GM19463 (cell line): ENCODE data around the gene PPARGC1A.

Source experiments
- ATAC-seq: cut with Tn5 transposase; IDR thresholded peaks from one replicate; pipeline ENCODE4 v1.9.1; 2021; ENCODE audit warnings: mild to moderate bottlenecking, moderate library complexity; ENCODE audit not compliant: unreplicated experiment

PPARGC1A gene

GRCh38 chr4:23844961-23845360 is 44.9 kb downstream of the PPARGC1A start:
- no peak for ATAC-seq

GRCh38 chr4:23839279-23839678 is 50.6 kb downstream of the PPARGC1A start:
- no peak for ATAC-seq

GRCh38 chr4:23838607-23839006 is 51.2 kb downstream of the PPARGC1A start:
- no peak for ATAC-seq

DNA sequence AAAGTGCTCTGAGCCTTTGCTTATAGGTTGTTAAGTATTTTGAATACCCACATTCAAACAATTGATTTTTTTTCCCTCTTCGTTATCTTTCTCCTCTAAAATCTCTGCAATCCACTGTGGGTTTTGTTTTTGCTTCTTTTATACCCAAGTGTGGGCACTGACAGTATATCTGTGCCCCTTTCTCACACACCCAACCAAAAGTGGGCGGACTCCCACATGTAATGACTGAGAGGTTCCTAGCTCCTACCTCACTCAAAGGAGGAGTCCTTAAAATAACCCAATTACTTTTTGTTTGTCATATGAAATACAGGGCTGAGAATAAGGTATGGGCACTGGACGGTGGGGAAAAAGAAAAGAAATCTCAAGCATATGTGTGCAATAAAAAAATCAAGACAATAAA is 51.7 kb downstream of the PPARGC1A start:
- ATAC-seq, result no peak

GRCh38 chr4:23837371-23837770 is 52.5 kb downstream of the PPARGC1A start:
- no peak for ATAC-seq

- no peak for ATAC-seq
Measured at GRCh38 chr4:23835774-23836478, 53.9 kb downstream of the PPARGC1A start.

- ATAC-seq, result no peak
Measured at GRCh38 chr4:23828779-23829178, 61.1 kb downstream of the PPARGC1A start.

GRCh38 chr4:23828020-23828715 is 61.7 kb downstream of the PPARGC1A start:
- ATAC-seq, result no peak

DNA sequence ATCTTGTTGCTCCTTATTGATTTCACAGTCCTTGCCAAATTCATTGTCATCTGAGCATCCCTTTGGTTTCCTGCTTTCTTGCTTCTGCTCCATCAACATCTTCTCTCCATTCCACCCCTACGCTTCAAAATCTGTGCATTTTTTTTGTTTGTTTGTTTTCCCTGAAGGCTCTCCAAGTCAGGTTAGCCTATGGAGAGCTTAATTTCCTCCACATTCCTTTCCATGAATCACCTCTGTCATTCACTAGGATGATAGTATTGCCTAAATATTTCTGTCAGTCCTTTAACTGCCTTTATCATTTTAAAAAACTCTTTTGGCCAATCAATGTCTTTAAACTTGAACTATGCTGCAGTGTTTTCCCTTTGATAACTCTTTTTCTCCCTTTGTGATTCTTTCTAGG is 67.7 kb downstream of the PPARGC1A start:
- ATAC-seq, result no peak

DNA sequence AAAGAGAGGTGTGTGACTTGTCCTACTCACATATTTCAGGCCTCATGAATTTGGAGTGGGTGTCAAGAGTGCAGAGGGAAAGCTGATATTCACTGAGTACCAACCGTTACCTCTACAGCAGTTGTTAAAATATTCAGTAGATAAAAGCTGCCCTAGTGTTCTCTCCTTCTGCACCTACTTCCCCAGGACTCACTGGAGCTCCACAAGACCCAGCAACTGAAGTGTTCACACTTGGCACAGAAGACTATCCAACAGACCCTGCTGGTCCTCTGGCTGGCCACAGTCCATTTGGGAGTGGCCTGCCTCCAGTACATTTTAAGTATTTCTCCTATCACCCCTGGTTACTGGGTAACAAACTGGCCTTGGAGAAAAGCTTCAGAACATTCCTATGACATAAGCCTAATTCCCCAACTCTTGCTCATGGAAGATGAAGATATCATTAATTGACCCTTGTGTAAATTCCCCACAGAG is 70.8 kb downstream of the PPARGC1A start:
- ATAC-seq, result no peak

GRCh38 chr4:23818097-23818885 is 71.6 kb downstream of the PPARGC1A start:
- ATAC-seq, result no peak

DNA sequence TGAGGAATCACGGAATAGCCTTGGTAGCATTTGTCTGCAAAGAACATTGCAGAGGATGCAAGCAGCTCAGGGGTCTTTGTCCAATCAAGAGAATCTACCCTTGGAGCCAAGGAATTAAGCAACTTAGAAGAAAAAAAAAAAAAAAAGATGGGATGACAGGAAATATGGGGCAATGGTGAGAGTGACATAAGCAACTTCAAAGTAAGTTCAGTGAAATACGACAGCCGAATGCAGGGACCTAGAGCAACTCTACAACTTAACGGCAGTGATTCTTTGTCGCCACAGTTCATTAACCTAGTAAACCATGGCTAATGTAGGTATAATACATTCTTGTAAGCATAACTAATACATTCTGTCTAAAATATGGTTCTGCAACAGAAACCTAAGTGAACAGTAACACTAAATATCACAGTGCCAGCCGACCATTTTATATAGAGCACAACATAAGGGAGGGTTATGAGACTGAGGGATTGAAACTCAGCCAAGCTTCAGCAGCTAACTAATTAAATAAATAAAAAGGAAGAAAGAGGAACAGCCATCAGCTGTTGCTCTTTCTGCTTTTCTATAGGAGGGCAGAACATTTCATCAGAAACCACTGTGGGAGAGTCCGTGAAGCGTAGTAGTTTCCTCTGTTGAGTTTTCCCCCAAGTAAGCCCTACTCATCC is 74.7 kb downstream of the PPARGC1A start:
- ATAC-seq, result no peak

GRCh38 chr4:23814587-23814986 is 75.3 kb downstream of the PPARGC1A start:
- no peak for ATAC-seq

DNA sequence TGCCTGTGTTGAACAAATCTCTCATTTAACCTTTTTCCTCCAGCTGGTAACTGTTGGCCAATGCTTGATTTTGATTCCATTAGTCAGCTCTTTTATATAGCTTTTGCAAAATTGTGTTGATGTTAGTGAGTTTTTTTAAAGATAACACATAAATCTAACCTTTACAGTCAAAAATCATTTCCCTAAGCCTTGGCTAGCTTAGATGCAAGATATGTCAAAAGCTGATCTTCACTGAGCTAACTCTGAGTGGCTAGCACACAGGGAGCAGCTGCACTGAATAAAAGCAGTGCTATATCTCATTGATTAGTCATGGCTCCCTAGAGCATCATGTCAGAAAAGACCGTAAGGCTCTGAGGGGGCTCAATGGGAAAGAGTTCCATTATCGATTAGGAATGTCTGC is 78.7 kb downstream of the PPARGC1A start:
- ATAC-seq, result no peak

DNA sequence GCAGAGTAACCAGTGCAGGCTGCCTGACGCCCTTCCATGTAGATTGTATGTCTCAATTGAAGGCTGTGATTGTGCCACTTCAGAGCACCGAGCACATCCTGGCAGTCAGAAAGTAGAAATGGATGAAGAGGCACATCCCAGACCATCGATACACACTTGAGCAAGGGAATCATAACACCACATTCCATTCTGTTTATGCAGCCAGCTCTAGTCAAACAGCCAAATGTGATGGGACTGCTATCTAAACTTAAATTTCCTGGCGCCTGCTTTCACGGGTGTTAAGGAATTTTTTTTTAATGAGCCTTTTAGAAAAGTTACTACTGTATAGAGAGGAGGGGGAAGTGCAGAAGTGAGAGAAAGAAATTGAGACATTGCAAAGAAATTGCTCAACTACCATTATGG is 84.4 kb downstream of the PPARGC1A start:
- no peak for ATAC-seq

DNA sequence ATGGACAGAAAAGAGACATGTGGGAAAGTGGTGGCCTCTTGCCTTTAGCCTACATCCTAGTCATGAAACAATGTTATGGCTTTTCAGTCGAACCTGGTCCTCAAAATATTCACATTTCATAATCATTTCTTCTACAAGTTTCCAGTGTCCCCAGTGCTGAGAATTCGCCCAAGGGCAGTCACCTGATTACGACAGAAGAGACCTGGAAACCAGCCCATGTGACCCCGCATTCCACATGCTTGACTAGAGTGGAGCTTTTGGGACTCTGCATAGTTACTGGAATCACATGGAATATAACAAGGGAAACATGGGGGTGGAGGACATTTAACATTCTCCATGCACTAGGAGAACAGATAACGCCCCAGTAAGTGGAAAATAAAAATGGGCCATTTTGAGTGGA is 100.1 kb downstream of the PPARGC1A start:
- no peak for ATAC-seq

DNA sequence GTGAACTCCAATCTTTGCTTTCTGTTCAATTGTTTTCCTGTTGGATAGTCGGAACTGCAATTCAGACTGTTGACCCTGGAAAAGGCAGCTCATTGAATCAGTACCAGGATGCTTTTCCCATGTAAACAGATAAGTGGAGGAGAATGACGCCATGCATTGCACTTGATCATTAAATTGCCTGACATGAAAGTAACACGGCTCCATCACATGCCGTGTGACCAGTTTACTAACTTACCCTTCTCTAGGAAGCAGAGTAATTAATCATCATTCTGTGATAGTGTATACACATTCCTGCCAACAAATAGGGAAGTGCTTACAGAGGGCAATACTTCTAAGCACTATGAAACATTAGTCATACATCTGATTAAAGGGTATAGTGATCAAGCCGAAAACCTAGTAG is 101.4 kb downstream of the PPARGC1A start:
- ATAC-seq, result no peak

DNA sequence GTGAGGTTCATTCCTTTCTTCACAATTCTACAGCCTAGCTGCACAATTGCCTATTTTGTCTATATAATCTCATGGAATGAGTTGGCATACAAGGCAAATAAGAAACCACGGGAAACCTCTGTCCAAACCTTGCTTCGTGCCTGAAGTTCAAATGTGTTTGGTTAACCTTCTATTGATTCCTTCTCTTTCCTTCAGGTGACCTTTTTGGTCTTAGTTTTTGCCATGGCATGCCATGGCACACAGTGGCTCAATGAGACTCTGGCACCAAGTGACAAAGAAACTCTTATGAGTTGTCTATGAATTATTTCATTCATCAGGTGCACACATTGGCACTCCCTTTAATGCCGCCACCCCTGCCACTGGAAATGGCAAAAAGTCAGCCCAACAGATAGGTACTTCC is 101.8 kb downstream of the PPARGC1A start:
- no peak for ATAC-seq

DNA sequence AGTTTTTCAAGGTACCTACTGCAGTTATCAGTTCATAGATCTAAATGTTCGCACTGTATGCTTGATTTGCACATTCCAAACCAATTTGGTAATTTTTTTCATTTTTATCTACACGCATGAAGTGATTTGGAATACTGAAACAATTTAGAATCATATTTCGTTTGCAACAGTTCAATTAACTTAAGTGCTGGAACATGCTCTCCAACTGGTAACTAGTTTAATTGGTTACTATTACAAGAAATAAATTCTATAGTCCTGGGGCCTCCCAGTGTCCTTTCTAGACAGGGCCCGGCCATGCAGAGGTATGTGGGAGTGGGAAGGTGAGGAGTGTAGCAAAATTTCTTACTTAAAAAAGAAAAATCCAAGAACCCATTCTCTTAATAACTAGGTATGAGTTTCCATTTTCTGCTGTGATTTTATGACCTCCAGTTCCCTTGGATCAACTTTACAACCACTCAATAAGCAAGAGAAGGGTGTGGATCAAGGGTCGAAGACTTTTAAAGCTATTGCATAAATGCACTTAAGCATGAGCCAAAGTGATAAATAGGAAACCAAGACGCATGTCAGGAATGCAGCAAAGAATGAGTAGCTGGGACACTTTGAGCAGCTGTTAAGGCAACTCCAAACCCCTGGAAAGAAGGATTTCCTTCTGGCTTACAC is 106.9 kb downstream of the PPARGC1A start:
- ATAC-seq, result no peak

- no peak for ATAC-seq
Measured at GRCh38 chr4:23779839-23780238, 110.0 kb downstream of the PPARGC1A start.

DNA sequence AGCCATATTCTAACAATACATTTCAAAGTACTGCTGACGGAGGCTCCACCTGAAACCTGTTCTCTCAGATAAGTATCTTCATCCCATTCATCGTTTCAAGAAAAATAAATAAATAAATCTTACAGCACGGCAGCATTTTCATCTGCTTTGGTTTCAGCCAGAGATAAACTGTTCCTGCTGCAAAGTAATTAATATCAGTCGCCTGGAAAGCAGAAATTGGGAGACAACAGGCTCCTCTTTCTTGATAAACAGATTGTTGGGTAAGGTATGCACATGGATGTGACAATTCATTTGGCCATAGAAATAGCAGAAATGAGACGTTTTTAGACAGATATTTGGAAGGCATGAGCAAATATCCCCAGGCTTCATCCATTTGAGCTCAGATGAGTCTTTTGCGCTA is 110.4 kb downstream of the PPARGC1A start:
- no peak for ATAC-seq
